Activated CD4-positive, alpha-beta memory T cell treated with anti-CD3 and anti-CD28 coated beads, Interleukin-2, amount 10 ng/mL, durations not matched to agents 7 days and 5 days (primary cell): ENCODE data around the gene NOTO. TPM values are rescaled to one million over a fixed set of nuclear protein-coding genes. Genes with fewer than 3 reads are reported as not detected.
A peak's percentile ranks its signal among the peaks of the same experiment; 100 is the strongest.

Experiments used
- CTCF ChIA-PET: fragments of 350-600 bp; sonication (Branson Sonifier 250); formaldehyde crosslinking; loops from one replicate; lab custom pipeline; 2021; ENCODE audit warnings: antibody characterized with exemption, inconsistent platforms; lab: Charles Lee
- POLR2A ChIA-PET: fragments of 350-600 bp; sonication (Branson Sonifier 250); formaldehyde crosslinking; loops from one replicate; lab custom pipeline; 2021; ENCODE audit warnings: antibody characterized with exemption; lab: Charles Lee
- DNase-seq: peaks from one replicate; pipeline ENCODE4 v3.0.0-alpha.2; 2020
- H3K27ac Mint-ChIP-seq: one replicate; pipeline ENCODE4 v1.8.0; 2021; ENCODE audit warnings: mild to moderate bottlenecking, mixed read lengths
- H3K27me3 Mint-ChIP-seq: one replicate; pipeline ENCODE4 v1.8.0; 2021; ENCODE audit warnings: mixed read lengths
- H3K36me3 Mint-ChIP-seq: one replicate; pipeline ENCODE4 v1.8.0; 2021; ENCODE audit warnings: low read depth, mixed read lengths
- H3K4me1 Mint-ChIP-seq: one replicate; pipeline ENCODE4 v1.8.0; 2021; ENCODE audit warnings: mixed read lengths
- H3K4me3 Mint-ChIP-seq: one replicate; pipeline ENCODE4 v1.8.0; 2021; ENCODE audit warnings: mild to moderate bottlenecking, mixed read lengths
- H3K9me3 Mint-ChIP-seq: one replicate; pipeline ENCODE4 v1.8.0; 2021; ENCODE audit warnings: mixed read lengths
- total RNA-seq, 2 experiments: library from RNA; stranded (reverse); gene quantifications; one replicate each; pipeline ENCODE4 v1.2.3, GENCODE V29; 2021

NOTO gene
- total RNA-seq, 2 experiments from 2014 or later, result not detected

DNA sequence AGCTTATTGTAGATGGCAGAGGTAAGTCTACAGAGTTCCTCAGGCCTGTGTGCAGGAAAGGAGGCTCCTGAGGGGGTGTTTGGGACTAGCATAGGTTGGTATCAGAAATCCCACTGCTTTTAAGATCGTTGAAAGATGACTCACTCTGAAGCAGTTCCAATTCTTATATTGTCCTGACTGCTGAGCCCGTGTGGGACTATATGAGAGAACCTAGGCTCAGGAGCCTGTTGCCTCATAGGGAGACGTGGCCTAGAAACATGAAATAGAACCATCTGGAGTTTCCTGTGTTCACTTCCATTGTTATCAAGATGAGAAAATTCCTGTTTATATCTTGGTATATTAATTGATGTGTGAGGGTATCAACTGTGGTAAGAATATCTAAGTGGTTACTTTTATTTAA, 37.4 kb downstream of the NOTO start:
- Mint-ChIP-seq H3K4me3 (no peak overlapping the region), H3K27me3 (no peaks in the 10 kb centered on the region), H3K4me1 (peaks cover 58% of the 10 kb centered on the region), H3K36me3 (peaks cover 56% of the 10 kb centered on the region), H3K27ac (no peak overlapping the region), H3K9me3 (no peaks in the 10 kb centered on the region)
- DNase-seq, result no peak
- ChIA-PET POLR2A (no interaction called here), CTCF (interaction anchor here (1.6 to 2.4 kb wide), 2 partner anchors 7 to 27 kb away, joined by 6 to 8 read pairs; no protein-coding TSS in a partner anchor)

DNA sequence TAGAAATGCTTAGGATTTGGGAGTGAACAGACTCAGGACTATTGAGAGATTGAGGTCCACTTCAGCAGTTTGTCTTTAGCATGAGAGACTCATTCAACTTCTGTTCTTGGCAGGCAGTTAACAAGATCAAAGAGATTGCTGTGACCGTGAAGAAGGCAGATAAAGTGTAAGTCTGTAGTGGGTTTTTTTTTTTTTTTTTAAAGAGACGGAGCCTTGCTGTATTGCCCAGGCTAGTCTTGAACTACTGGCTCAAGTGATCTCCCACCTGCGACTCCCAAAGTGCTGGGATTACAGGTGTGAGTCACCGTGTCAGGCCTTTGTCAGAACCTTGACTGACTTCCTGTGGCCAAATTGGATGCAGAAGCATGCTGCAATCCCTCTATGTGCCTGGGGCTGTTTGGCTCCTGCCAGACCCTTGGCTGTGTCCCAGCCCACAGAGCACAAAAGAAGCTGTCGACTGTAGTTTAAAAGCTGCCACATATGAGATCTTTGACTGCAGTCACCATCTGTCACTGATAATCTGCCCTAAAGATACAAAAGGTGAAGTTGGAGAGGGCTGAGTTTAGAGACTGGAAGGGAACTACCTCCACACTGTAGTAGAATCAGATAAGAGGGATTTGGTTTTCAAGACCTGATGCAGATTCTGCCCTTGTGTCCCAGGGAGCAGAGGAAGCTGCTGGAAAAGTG, 41.7 kb downstream of the NOTO start:
- DNase-seq, result no peak
- H3K4me3 Mint-ChIP-seq, result no peak overlapping the region
- peaks cover 30% of the 10 kb centered on the region for H3K4me1 Mint-ChIP-seq
- H3K27me3 Mint-ChIP-seq, result no peaks in the 10 kb centered on the region
- H3K36me3 Mint-ChIP-seq, result peaks cover 70% of the 10 kb centered on the region
- H3K9me3 Mint-ChIP-seq, result no peaks in the 10 kb centered on the region
- peak overlapping the region; percentile 33 for H3K27ac Mint-ChIP-seq
- CTCF ChIA-PET, result interaction anchor here (0.9 to 1.3 kb wide), 3 partner anchors 10 to 45 kb away, joined by 3 to 4 read pairs (median 3); partner anchors contain the start of gene CCT7
- POLR2A ChIA-PET, result interaction anchor here (2.1 to 3.4 kb wide), 2 partner anchors 10 to 31 kb away, joined by 5 to 25 read pairs; partner anchors contain the start of genes CCT7 and PRADC1

DNA sequence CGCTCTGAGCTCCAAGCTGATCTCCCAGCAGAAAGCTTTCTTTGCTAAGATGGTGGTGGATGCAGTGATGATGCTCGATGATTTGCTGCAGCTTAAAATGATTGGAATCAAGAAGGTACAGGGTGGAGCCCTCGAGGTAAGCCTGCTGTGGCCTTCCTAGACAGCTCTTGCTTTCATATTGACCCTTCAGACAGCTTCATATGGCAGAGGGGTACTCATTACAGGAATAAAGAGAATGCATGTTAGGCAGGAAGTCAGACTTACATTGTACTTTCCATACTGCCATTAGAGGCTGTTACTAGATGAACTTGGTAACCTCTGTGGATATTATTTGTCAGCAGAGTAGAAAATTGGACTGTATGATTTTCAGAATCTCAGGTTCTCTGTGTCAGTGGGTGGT, 42.2 kb downstream of the NOTO start:
- no peak overlapping the region for H3K4me3 Mint-ChIP-seq
- ChIA-PET POLR2A (interaction anchor here (2.1 to 3.4 kb wide), 2 partner anchors 10 to 31 kb away, joined by 5 to 25 read pairs; partner anchors contain the start of genes CCT7 and PRADC1), CTCF (interaction anchor here (0.9 to 1.3 kb wide), 3 partner anchors 10 to 45 kb away, joined by 3 to 4 read pairs (median 3); partner anchors contain the start of gene CCT7)
- no peaks in the 10 kb centered on the region for H3K9me3 Mint-ChIP-seq
- peak overlapping the region; percentile 33 for H3K27ac Mint-ChIP-seq
- peaks cover 24% of the 10 kb centered on the region for H3K4me1 Mint-ChIP-seq
- no peak for DNase-seq
- no peaks in the 10 kb centered on the region for H3K27me3 Mint-ChIP-seq
- H3K36me3 Mint-ChIP-seq, result peaks cover 70% of the 10 kb centered on the region

- CTCF ChIA-PET, result interaction anchor here (1.1 to 1.6 kb wide), 2 partner anchors 8 to 43 kb away, joined by 6 read pairs; no protein-coding TSS in a partner anchor
- Mint-ChIP-seq H3K4me3 (no peak overlapping the region), H3K27me3 (no peaks in the 10 kb centered on the region), H3K36me3 (peaks cover 72% of the 10 kb centered on the region), H3K9me3 (no peaks in the 10 kb centered on the region), H3K27ac (no peak overlapping the region), H3K4me1 (peaks cover 20% of the 10 kb centered on the region)
- POLR2A ChIA-PET, result no interaction called here
- DNase-seq, result no peak
Measured at GRCh38 chr2:73246850-73247249, 44.5 kb downstream of the NOTO start.

GRCh38 chr2:73249636-73250035, 47.3 kb downstream of the NOTO start:
- ChIA-PET POLR2A (interaction anchor here (0.6 kb wide), 1 partner anchor 16 kb away, joined by 3 read pairs; the partner anchor contains the start of gene CCT7), CTCF (interaction anchor here (0.7 to 1.2 kb wide), 2 partner anchors 37 to 54 kb away, joined by 3 read pairs; no protein-coding TSS in a partner anchor)
- DNase-seq, result no peak
- Mint-ChIP-seq H3K9me3 (no peaks in the 10 kb centered on the region), H3K4me1 (peaks cover 4% of the 10 kb centered on the region), H3K4me3 (no peak overlapping the region), H3K27ac (no peak overlapping the region), H3K27me3 (no peaks in the 10 kb centered on the region), H3K36me3 (peaks cover 78% of the 10 kb centered on the region)

- no peaks in the 10 kb centered on the region for H3K27me3 Mint-ChIP-seq
- no peak overlapping the region for H3K4me3 Mint-ChIP-seq
- POLR2A ChIA-PET, result interaction anchor here (1.0 kb wide), 1 partner anchor 18 kb away, joined by 3 read pairs; the partner anchor contains the start of gene PRADC1
- peaks cover 70% of the 10 kb centered on the region for H3K36me3 Mint-ChIP-seq
- H3K27ac Mint-ChIP-seq, result no peak overlapping the region
- peaks cover 2% of the 10 kb centered on the region for H3K4me1 Mint-ChIP-seq
- DNase-seq, result no peak
- CTCF ChIA-PET, result no interaction called here
- H3K9me3 Mint-ChIP-seq, result no peaks in the 10 kb centered on the region
Measured at GRCh38 chr2:73250872-73251846, 48.8 kb downstream of the NOTO start.

DNA sequence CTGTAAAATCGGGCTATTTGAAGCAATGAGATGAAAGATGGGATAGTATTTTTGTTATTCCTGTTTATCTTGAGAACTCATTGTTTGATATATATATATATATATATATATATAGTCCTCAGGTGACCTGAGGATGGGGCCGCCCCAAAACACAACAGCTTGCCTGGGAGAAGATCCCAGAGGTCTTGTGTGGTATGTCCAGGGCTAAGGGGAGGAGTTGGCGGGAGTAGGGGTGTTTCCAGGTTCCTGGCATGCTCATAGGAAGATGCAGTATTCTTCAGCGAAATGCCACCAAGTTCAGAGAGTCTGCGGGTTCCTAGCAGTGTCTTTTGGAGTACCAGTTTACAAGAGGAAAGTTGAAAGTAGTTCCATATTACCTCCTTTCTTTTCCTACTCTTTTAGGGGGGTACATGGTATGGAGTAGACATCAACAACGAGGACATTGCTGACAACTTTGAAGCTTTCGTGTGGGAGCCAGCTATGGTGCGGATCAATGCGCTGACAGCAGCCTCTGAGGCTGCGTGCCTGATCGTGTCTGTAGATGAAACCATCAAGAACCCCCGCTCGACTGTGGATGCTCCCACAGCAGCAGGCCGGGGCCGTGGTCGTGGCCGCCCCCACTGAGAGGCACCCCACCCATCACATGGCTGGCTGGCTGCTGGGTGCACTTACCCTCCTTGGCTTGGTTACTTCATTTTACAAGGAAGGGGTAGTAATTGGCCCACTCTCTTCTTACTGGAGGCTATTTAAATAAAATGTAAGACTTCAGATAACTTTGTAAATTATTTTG, 50.1 kb downstream of the NOTO start:
- CTCF ChIA-PET, result no interaction called here

GRCh38 chr2:73253400-73253799, 51.0 kb downstream of the NOTO start:
- Mint-ChIP-seq H3K4me3 (no peak overlapping the region), H3K27me3 (no peaks in the 10 kb centered on the region), H3K4me1 (no peaks in the 10 kb centered on the region), H3K9me3 (no peaks in the 10 kb centered on the region), H3K36me3 (peaks cover 51% of the 10 kb centered on the region), H3K27ac (no peak overlapping the region)
- DNase-seq, result no peak
- CTCF ChIA-PET, result interaction anchor here (1.6 kb wide), 1 partner anchor 76 kb away, joined by 4 read pairs; no protein-coding TSS in a partner anchor
- POLR2A ChIA-PET, result interaction anchor here (5.7 kb wide), 1 partner anchor 20 kb away, joined by 22 read pairs; the partner anchor contains the start of genes CCT7 and PRADC1

More for the DNA sequence above, 50.1 kb downstream of the NOTO start:
- no peaks in the 10 kb centered on the region for H3K27me3 Mint-ChIP-seq
- no peak for DNase-seq
- POLR2A ChIA-PET, result interaction anchor here (0.6 to 5.7 kb wide), 2 partner anchors 19 to 159 kb away, joined by 5 to 22 read pairs; partner anchors contain the start of genes CCT7 and PRADC1
- H3K9me3 Mint-ChIP-seq, result no peaks in the 10 kb centered on the region
- H3K4me3 Mint-ChIP-seq, result no peak overlapping the region
- H3K27ac Mint-ChIP-seq, result no peak overlapping the region
- no peaks in the 10 kb centered on the region for H3K4me1 Mint-ChIP-seq
- H3K36me3 Mint-ChIP-seq, result peaks cover 57% of the 10 kb centered on the region

- no peak overlapping the region for H3K4me3 Mint-ChIP-seq
- no peak for DNase-seq
- CTCF ChIA-PET, result interaction anchor here (1.6 kb wide), 1 partner anchor 77 kb away, joined by 4 read pairs; no protein-coding TSS in a partner anchor
- peaks cover 47% of the 10 kb centered on the region for H3K36me3 Mint-ChIP-seq
- H3K27ac Mint-ChIP-seq, result no peak overlapping the region
- H3K27me3 Mint-ChIP-seq, result no peaks in the 10 kb centered on the region
- H3K4me1 Mint-ChIP-seq, result no peaks in the 10 kb centered on the region
- H3K9me3 Mint-ChIP-seq, result no peaks in the 10 kb centered on the region
- POLR2A ChIA-PET, result interaction anchor here (5.7 kb wide), 1 partner anchor 20 kb away, joined by 22 read pairs; the partner anchor contains the start of genes CCT7 and PRADC1
Measured at GRCh38 chr2:73253901-73254300, 51.5 kb downstream of the NOTO start.

DNA sequence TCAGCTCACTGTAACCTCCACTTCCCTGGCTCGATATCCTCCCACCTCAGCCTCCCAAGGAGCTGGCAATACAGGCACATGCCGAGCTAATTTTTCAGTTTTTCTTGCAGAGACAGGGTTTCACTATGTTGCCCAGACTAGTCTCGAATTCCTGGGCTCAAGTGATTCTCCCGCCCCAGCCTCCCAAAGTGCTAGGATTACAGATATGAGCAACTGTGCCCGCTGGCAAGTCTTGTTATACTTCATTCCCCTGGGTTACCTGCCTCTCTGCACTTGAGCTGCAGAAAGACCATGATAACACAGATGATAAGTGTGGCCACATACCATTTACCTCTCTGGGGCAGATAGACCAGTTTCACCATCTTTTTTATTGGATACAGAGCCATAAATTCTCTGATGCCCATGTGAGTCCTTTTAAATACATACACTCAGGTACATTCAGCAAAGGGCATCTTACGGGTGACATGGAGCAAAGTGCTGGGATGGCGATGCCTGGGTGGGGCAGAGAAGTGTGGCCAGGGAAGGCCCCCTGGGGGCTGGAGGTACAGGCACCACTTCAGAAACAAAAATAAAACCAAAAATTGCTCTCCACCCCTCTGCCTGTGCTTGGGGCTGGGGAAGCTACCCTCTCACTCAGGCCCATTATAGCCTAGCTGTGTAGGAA, 52.1 kb downstream of the NOTO start:
- DNase-seq, result no peak
- POLR2A ChIA-PET, result interaction anchor here (5.7 kb wide), 1 partner anchor 21 kb away, joined by 22 read pairs; the partner anchor contains the start of genes CCT7 and PRADC1
- Mint-ChIP-seq H3K9me3 (no peaks in the 10 kb centered on the region), H3K36me3 (peaks cover 41% of the 10 kb centered on the region), H3K27ac (no peak overlapping the region), H3K4me1 (no peaks in the 10 kb centered on the region), H3K4me3 (no peak overlapping the region), H3K27me3 (no peaks in the 10 kb centered on the region)
- CTCF ChIA-PET, result interaction anchor here (1.6 kb wide), 1 partner anchor 77 kb away, joined by 4 read pairs; no protein-coding TSS in a partner anchor

DNA sequence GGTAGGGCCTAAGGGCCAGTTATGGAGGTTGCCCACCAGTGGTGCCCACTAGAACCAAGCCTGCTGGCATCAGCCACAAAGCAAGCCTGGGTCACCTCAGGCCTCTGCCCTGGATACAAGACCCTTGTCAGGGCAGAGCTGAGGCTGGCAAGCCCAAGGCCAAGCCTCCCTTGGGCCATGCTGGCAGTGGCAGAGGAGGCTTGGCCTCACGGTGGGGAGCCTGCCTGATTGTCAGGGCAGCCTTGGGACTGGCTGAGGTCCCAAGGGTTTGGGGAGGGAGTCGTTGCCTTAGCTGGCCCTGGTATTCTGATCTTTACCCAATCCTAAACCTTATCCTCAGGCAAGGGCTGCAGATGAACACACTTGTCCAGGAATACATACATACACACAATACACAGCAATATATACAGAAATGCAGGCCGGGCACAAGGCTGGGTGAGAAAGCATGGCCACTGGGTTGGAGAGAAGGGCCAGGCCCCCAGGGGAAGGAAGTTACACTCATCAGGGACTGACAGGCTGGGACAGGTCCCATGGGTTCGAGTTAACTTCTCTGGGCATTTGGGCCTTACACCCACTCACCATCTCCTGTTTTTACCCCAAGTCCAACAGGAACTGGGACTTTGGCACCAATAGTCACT, 52.8 kb downstream of the NOTO start:
- POLR2A ChIA-PET, result interaction anchor here (5.7 kb wide), 1 partner anchor 22 kb away, joined by 22 read pairs; the partner anchor contains the start of genes CCT7 and PRADC1
- Mint-ChIP-seq H3K27ac (no peak overlapping the region), H3K9me3 (no peaks in the 10 kb centered on the region), H3K4me1 (no peaks in the 10 kb centered on the region), H3K36me3 (peaks cover 34% of the 10 kb centered on the region), H3K4me3 (no peak overlapping the region), H3K27me3 (no peaks in the 10 kb centered on the region)
- CTCF ChIA-PET, result no interaction called here
- no peak for DNase-seq
